AG10803 (cell line): ENCODE results near the gene LMAN2L.

Experiments used
- DNase-seq: peaks from one replicate; pipeline ENCODE4 v3.0.0; 2010; ENCODE audit warnings: low read depth
- H3K4me3 ChIP-seq: 2 replicates; pipeline ENCODE4 v1.5.1; 2011; ENCODE audit warnings: mild to moderate bottlenecking, low read length, control low read depth
- TF ChIP-seq, protein P1 (sequence below): conservative IDR thresholded peaks from 2 replicates; pipeline ENCODE4 v1.5.1; 2011; ENCODE audit warnings: mild to moderate bottlenecking, low read length, control low read depth, inconsistent platforms

LMAN2L gene

DNA sequence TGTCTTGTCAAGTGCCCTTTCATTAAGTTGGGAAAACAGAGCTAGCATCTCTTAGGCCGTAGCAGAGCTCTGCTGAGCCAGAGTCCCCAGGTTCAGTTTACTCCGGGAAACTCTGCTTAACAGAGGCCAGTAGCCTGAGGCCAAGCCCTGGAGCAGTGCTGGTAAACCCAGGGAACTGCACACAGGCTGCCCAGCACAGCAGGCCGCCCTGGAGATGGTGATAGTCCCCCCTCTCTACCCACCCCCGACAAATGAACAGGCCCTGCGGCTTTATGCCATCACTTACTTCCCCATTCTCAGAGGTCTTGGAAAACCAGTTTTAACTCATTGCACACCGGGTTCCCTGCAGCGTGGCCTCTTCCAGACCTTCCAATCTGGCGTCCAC is 24.4 kb upstream of the LMAN2L start:
- TF ChIP-seq, protein P1, sequence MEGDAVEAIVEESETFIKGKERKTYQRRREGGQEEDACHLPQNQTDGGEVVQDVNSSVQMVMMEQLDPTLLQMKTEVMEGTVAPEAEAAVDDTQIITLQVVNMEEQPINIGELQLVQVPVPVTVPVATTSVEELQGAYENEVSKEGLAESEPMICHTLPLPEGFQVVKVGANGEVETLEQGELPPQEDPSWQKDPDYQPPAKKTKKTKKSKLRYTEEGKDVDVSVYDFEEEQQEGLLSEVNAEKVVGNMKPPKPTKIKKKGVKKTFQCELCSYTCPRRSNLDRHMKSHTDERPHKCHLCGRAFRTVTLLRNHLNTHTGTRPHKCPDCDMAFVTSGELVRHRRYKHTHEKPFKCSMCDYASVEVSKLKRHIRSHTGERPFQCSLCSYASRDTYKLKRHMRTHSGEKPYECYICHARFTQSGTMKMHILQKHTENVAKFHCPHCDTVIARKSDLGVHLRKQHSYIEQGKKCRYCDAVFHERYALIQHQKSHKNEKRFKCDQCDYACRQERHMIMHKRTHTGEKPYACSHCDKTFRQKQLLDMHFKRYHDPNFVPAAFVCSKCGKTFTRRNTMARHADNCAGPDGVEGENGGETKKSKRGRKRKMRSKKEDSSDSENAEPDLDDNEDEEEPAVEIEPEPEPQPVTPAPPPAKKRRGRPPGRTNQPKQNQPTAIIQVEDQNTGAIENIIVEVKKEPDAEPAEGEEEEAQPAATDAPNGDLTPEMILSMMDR = no peak
- peak overlapping the region; percentile 17 for H3K4me3 ChIP-seq
- DNase-seq = no peak

DNA sequence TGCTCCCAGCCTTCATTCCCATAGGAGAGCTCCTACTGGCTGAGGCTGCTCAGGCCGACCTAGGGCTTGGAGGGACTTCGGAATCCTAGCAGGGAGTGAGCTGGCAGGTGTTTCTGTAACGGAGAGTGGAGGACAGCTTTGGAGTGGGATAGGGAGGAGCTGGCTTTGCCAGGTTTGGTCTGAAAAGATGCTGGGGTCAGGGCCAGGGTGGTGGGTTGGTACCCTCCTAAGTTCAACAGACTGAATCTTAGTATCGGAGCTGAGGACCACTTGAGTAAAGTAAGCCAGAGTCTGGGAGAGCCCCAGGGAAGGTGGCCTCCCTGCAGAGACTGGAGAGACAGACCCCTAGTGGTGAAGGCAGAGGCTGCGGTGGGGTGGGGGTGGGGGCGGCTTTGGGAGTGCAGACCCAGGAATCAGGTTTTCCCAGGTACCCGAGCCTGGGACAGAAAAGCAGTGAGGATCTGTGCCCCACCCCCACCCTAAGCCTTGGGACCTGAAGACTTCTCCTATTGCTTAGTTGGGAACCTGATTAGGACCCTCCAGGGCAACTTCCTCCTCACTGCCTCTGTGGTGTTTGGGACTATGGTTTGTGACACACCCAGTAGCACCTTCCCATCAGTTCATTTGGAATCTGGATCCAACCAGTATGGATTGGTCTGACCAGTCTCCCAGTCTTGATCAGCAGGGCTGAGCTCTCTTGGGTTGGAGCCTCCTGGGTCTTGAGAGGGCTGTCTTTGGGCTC is 23.8 kb upstream of the LMAN2L start:
- DNase-seq = no peak
- TF ChIP-seq, protein P1 = peak; percentile 40
- peak overlapping the region; percentile 46 for H3K4me3 ChIP-seq

DNA sequence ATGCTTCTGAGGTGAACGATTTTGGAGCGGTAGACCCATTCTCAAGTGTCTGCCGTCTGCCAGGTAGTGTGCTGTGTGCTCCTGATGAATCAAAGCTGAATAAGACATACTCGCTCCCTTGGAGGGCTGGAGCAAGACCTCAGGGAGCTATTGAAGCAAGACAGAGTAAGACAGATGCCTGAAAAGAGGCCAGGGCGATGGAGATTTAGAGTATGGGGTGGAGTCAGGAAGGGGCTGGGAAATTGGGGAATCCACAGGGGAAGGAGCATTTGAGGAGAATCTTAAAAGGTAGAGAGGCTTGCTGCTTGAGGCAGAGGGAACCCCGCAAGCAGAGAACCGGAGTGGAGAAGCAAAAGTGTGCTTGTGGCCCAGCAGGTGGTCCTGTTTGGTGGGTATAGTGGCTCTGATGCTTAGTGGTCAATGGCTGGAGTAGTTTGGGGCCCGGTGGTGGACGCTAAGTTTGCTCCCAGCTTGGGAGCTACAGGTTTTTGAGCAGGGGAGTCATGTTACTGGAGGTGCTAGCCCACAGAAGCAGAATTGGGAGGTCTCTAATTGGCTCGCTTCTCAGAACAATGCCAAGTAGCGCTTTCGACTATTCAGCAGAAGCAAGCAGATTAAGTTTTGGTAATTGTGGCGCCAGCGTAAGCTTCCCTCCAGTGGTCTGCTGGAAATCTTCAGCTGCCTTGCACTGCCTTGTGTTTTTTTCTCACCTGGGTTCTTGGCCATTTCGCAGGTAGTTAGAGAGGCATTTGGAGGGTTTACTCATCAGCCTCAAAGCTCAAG is 22.9 kb upstream of the LMAN2L start:
- TF ChIP-seq, protein P1 = no peak
- H3K4me3 ChIP-seq = peak overlapping the region; percentile 46
- DNase-seq = no peak

DNA sequence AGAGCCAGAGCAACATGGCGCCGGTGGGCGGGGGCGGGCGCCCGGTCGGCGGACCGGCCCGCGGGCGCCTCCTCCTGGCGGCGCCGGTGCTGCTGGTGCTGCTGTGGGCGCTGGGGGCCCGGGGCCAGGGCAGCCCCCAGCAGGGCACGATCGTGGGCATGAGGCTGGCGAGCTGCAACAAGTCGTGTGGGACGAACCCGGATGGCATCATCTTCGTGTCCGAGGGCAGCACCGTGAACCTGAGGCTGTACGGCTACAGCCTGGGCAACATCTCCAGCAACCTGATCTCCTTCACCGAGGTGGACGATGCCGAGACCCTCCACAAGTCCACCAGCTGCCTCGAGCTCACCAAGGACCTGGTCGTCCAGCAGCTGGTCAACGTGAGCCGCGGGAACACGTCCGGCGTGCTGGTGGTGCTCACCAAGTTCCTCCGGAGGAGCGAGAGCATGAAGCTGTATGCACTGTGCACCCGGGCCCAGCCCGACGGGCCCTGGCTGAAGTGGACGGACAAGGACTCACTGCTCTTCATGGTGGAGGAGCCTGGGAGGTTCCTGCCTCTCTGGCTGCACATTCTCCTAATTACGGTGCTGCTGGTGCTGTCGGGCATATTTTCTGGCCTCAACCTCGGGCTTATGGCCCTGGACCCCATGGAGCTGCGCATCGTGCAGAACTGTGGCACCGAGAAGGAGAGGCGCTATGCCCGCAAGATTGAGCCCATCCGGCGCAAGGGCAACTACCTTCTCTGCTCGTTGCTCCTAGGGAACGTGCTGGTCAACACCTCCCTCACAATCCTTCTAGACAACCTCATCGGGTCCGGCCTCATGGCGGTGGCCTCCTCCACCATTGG is 21.3 kb upstream of the LMAN2L start:
- peak overlapping the region; percentile 89 for H3K4me3 ChIP-seq
- DNase-seq = peak; percentile 28
- TF ChIP-seq, protein P1 = no peak; the same call in 1 of the 2 replicates

DNA sequence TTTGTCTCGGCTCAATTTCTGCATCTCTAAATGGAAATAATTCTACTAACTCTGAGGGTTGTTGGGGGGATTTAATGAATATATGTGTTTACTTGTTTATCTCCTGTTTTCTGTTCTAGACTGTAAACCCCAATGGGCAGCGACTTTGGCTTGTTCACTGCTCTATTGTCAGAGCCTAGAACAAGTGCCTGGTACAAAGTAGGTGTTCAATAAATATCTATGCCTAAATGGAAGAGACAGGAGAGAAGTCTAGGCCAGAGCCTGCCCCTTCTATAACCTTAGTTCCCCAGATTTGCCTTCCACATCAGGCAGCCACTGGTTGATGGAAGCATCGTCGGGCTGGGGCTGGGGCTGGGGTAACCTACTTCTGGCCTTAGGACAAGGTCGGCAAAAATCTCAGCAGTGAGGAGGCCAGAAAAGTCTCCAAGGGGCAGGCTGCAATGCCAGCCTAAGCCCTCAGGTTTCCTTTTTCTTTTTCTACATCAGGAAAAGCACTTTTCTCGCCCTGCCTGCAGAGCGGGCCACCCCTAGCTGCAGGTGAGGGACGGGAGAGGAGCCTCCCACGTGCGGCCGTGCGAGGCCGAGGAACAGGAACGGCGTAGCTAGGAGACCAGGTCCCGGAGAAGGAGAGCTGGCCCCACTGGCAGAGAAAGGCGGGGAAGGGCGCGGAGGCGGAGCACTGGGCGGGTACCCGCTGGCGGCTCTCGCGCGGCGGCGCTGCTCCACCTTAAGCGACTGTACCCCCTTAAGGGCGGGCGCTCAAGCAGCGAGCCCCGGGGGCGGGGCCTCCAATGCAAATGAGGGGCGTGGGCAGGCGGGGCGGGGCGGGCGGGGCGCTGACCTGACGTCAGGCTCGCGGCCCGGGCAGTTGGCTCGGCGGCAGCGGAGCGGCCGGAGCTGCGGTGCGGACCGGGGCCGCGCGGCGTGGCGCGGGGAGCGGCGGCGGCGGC is 20.4 kb upstream of the LMAN2L start, which contains the start of gene CNNM4:
Gene CNNM4, plus strand, starts transcription at position 867 of the 950 bp plus-strand sequence. CDS start 98 bp downstream, outside the sequence.
- peak; percentile 88 for DNase-seq
- TF ChIP-seq, protein P1 = no peak; the same call in 1 of the 2 replicates
- H3K4me3 ChIP-seq = peak within 1 kb of the TSS; percentile 89

DNA sequence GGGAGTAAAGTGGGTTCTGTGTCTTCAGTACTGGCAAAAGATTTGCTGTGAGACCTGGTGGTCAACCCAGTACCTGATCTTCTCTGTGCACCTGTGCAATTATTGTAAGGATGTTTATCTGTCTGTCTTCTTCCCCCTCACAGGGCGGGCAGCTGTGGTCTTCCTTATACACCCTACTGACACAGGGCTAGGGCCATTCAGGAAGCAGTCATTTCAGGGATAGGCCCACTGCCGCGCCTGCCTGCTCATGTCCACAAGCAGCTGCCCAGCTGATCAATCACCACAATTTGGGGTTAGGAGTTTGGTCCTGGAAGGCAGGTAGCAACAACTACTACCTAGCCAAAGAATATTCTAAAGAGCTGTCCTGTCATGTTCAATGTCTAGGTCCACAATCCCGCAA is 19.7 kb upstream of the LMAN2L start:
- TF ChIP-seq, protein P1 = no peak
- DNase-seq = no peak
- H3K4me3 ChIP-seq = no peak overlapping the region
